ENCODE results near the gene SPRED2. TPM values are rescaled to one million over a fixed set of nuclear protein-coding genes. Genes with fewer than 3 reads are reported as not detected.

Gene SPRED2
- total and polyA plus RNA-seq, 2 experiments from 2014 or later = 19.7 to 20.3 TPM

DNA sequence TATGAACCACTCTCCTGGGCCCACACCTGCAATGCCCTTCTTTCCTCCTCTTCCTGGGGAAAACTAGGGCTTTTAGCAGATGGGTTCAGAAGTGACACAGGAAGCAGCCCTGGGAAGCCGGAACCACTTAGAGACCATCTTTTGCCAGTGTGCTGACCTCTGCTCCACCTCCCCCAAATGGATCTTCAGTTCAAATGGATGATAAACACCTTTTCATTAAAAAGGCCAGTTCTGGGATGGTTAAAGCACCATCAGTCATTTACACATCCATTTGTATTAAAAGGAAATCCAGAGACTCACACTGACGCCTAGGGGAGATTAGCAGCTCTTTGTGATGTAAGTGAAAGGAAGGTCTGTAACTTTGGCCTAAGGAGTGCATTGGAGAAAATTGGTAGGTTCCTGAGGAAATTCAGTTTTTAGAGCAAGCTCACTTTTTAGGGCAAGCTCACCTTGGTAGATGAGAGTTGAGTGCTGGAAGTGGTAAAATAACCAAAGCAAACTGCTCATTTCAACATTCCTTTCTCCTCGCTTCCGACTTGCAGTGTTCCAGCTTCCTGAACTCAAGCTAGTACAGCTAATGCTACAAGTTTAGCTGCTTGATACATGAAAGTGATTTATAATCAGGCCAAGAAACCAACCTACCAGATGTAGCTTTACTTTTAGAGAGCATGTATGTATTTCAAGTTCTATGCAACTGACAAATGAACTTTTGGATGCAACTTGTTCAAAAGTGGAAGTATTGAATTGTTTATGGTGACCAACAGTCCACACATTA lies 157.1 kb downstream of the SPRED2 start:
- Histone ChIP-seq H3K9ac (no peak overlapping the region), H3F3A (ENCODE audit: insufficient read depth) (peaks cover 47% of the 10 kb centered on the region), H2AFZ (no peak overlapping the region), H3K9me2 (ENCODE audit: insufficient read depth) (no peaks in the 10 kb centered on the region), H3K4me1 (ENCODE audit: insufficient read depth) (peaks cover 5% of the 10 kb centered on the region; the same call in 1 of the 2 replicates), H3K79me2 (ENCODE audit: insufficient read depth) (0 out of 2 replicates have a peak, but pooled peaks cover 9% of the 10 kb centered on the region), H3K4me2 (ENCODE audit: unreplicated experiment) (no peak overlapping the region), H4K20me1 (ENCODE audit: insufficient read depth) (no peaks in the 10 kb centered on the region), H3K36me3 (ENCODE audit: low read depth) (peaks cover 36% of the 10 kb centered on the region), H3K27me3 (replicated peaks; ENCODE audit: insufficient read depth) (no peaks in the 10 kb centered on the region), H3K9me3 (ENCODE audit: low read depth) (no peaks in the 10 kb centered on the region), H3K4me3 (no peak overlapping the region), H3K27ac (no peak overlapping the region)
- no peak for DNase-seq
- TF ChIP-seq EZH2 (IDR thresholded peaks at IDR 0.05; ENCODE audit: insufficient read depth, poor library complexity, severe bottlenecking) (no peak), EZH2phosphoT487 (IDR thresholded peaks at IDR 0.05; ENCODE audit: insufficient read depth, low read depth) (no peak)
- in situ Hi-C loops (cut with MboI) = no loop called here
- 71% methylated on average over 4 of the region's 4 CpGs for WGBS, 2 experiments (ENCODE audit: low coverage in 1 of 2, low lambda C conversion rate in 2 of 2, missing lambda C conversion rate in 2 of 2)

- H3K79me2 ChIP-seq (ENCODE audit: insufficient read depth) = peaks cover 19% of the 10 kb centered on the region
- no peak overlapping the region for H3K4me3 ChIP-seq
- no peaks in the 10 kb centered on the region for H4K20me1 ChIP-seq (ENCODE audit: insufficient read depth)
- peaks cover 2% of the 10 kb centered on the region; the same call in 1 of the 2 replicates for H3K4me1 ChIP-seq (ENCODE audit: insufficient read depth)
- peaks cover 31% of the 10 kb centered on the region for H3F3A ChIP-seq (ENCODE audit: insufficient read depth)
- peaks cover 44% of the 10 kb centered on the region for H3K36me3 ChIP-seq (ENCODE audit: low read depth)
- H3K9me2 ChIP-seq (ENCODE audit: insufficient read depth) = no peaks in the 10 kb centered on the region
- H3K27me3 ChIP-seq (replicated peaks; ENCODE audit: insufficient read depth) = no peaks in the 10 kb centered on the region
- TF ChIP-seq EZH2phosphoT487 (IDR thresholded peaks at IDR 0.05; ENCODE audit: insufficient read depth, low read depth) (no peak), EZH2 (IDR thresholded peaks at IDR 0.05; ENCODE audit: insufficient read depth, poor library complexity, severe bottlenecking) (no peak)
- no peak for DNase-seq
- no peak overlapping the region for H2AFZ ChIP-seq
- H3K27ac ChIP-seq = no peak overlapping the region
- in situ Hi-C loops (cut with MboI) = no loop called here
- no peaks in the 10 kb centered on the region for H3K9me3 ChIP-seq (ENCODE audit: low read depth)
- WGBS, 2 experiments (ENCODE audit: low coverage in 1 of 2, low lambda C conversion rate in 2 of 2, missing lambda C conversion rate in 2 of 2) = 95 to 98% methylated on average over 8 of the region's 8 CpGs
- H3K9ac ChIP-seq = no peak overlapping the region
- H3K4me2 ChIP-seq (ENCODE audit: unreplicated experiment) = no peak overlapping the region
Observed at GRCh38 chr2:65273344-65273743, 159.1 kb downstream of the SPRED2 start.

GRCh38 chr2:65268957-65269356 lies 163.4 kb downstream of the SPRED2 start:
- H3F3A ChIP-seq (ENCODE audit: insufficient read depth) = peaks cover 36% of the 10 kb centered on the region
- no peak overlapping the region for H3K4me3 ChIP-seq
- no peak for DNase-seq
- H3K9me3 ChIP-seq (ENCODE audit: low read depth) = no peaks in the 10 kb centered on the region
- H3K4me2 ChIP-seq (ENCODE audit: unreplicated experiment) = no peak overlapping the region
- TF ChIP-seq EZH2 (IDR thresholded peaks at IDR 0.05; ENCODE audit: insufficient read depth, poor library complexity, severe bottlenecking) (no peak), EZH2phosphoT487 (IDR thresholded peaks at IDR 0.05; ENCODE audit: insufficient read depth, low read depth) (no peak)
- H3K36me3 ChIP-seq (ENCODE audit: low read depth) = peaks cover 57% of the 10 kb centered on the region
- 72 to 75% methylated on average over 4 of the region's 4 CpGs for WGBS, 2 experiments (ENCODE audit: low coverage in 1 of 2, low lambda C conversion rate in 2 of 2, missing lambda C conversion rate in 2 of 2)
- H3K79me2 ChIP-seq (ENCODE audit: insufficient read depth) = peaks cover 60% of the 10 kb centered on the region
- H4K20me1 ChIP-seq (ENCODE audit: insufficient read depth) = no peaks in the 10 kb centered on the region
- in situ Hi-C loops (cut with MboI) = loop anchor here (5.0 kb wide), 1 partner anchor 278 kb away; no protein-coding TSS in a partner anchor
- H3K9me2 ChIP-seq (ENCODE audit: insufficient read depth) = no peaks in the 10 kb centered on the region
- H3K27ac ChIP-seq = no peak overlapping the region
- H2AFZ ChIP-seq = no peak overlapping the region
- peaks cover 12% of the 10 kb centered on the region; the same call in 1 of the 2 replicates for H3K4me1 ChIP-seq (ENCODE audit: insufficient read depth)
- no peaks in the 10 kb centered on the region for H3K27me3 ChIP-seq (replicated peaks; ENCODE audit: insufficient read depth)
- H3K9ac ChIP-seq = no peak overlapping the region

- no peak overlapping the region for H2AFZ ChIP-seq
- WGBS, 2 experiments (ENCODE audit: low coverage in 1 of 2, low lambda C conversion rate in 2 of 2, missing lambda C conversion rate in 2 of 2) = 100% methylated on average over 1 of the region's 1 CpG
- TF ChIP-seq EZH2 (IDR thresholded peaks at IDR 0.05; ENCODE audit: insufficient read depth, poor library complexity, severe bottlenecking) (no peak), EZH2phosphoT487 (IDR thresholded peaks at IDR 0.05; ENCODE audit: insufficient read depth, low read depth) (no peak)
- H3K27ac ChIP-seq = no peak overlapping the region
- H3K36me3 ChIP-seq (ENCODE audit: low read depth) = peaks cover 50% of the 10 kb centered on the region
- no peak overlapping the region for H3K9ac ChIP-seq
- no peaks in the 10 kb centered on the region for H4K20me1 ChIP-seq (ENCODE audit: insufficient read depth)
- H3K4me3 ChIP-seq = no peak overlapping the region
- H3K9me3 ChIP-seq (ENCODE audit: low read depth) = no peaks in the 10 kb centered on the region
- peaks cover 80% of the 10 kb centered on the region for H3K79me2 ChIP-seq (ENCODE audit: insufficient read depth)
- H3K4me1 ChIP-seq (ENCODE audit: insufficient read depth) = peaks cover 16% of the 10 kb centered on the region
- H3K9me2 ChIP-seq (ENCODE audit: insufficient read depth) = no peaks in the 10 kb centered on the region
- no peak overlapping the region for H3K4me2 ChIP-seq (ENCODE audit: unreplicated experiment)
- H3K27me3 ChIP-seq (replicated peaks; ENCODE audit: insufficient read depth) = no peaks in the 10 kb centered on the region
- peaks cover 38% of the 10 kb centered on the region for H3F3A ChIP-seq (ENCODE audit: insufficient read depth)
- no peak for DNase-seq
- in situ Hi-C loops (cut with MboI) = loop anchor here (5.0 kb wide), 1 partner anchor 280 kb away; no protein-coding TSS in a partner anchor
Observed at GRCh38 chr2:65267008-65267407, 165.4 kb downstream of the SPRED2 start.
